Right lobe of liver (tissue), 4 donors: ENCODE data around the gene HES2.

Experiments used
- POLR2A ChIP-seq: fragments of 450-650 bp; IDR thresholded peaks from one replicate; pipeline ENCODE4 v1.6.1; 2017; ENCODE audit warnings: antibody characterized with exemption, mild to moderate bottlenecking
- TF ChIP-seq, protein P1 (sequence below), 4 donors: fragments of 200-600 bp in 3 of 4; fragments of 450-650 bp in 1 of 4; IDR thresholded peaks; one replicate each; pipeline versions ENCODE4 v1.5.1 to v1.8.0; 2016 to 2022; ENCODE audit warnings: antibody characterized with exemption in 4 of 4, mild to moderate bottlenecking in 2 of 4
- donor health status: DM: no; HTN: no; CAD: no.
- donor health status: DM: no; HTN: no; CAD: no.
- donor health status: DM: no; HTN: yes; CAD: no.

DNA sequence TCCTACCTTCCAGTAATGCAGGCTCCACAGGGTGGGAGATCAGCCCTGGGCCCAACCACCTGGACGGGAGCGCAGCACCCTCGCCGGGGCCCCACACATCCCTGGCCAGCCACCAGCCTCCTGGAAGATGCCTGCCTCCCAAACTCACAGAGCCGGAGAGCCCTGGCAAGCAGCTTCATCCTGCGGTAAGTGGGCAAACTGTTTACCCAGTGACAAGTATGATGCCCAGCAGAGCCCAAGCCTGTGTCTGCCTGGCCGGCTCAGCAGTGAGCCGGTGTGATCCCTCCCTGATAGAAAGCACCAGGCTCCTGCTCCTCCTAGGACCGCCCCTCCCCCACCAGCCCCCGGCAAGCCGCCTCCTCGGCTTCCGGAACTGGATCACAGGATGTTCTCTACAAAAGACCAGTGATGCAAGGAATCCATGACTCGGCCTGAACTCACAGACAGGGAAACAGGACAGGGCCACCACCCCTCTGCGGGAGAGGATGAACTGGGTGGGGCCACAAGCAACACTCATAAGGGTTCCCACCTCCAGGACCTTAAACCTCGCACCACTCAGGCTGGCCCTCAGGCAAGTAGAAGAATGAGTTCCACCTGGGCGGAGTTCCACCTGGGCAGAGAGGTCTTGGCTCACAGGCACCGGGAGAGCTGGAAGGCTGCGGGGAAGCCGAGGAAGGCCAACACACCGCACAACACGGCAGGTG is 34.1 kb downstream of the HES2 start:
- TF ChIP-seq, protein P1, sequence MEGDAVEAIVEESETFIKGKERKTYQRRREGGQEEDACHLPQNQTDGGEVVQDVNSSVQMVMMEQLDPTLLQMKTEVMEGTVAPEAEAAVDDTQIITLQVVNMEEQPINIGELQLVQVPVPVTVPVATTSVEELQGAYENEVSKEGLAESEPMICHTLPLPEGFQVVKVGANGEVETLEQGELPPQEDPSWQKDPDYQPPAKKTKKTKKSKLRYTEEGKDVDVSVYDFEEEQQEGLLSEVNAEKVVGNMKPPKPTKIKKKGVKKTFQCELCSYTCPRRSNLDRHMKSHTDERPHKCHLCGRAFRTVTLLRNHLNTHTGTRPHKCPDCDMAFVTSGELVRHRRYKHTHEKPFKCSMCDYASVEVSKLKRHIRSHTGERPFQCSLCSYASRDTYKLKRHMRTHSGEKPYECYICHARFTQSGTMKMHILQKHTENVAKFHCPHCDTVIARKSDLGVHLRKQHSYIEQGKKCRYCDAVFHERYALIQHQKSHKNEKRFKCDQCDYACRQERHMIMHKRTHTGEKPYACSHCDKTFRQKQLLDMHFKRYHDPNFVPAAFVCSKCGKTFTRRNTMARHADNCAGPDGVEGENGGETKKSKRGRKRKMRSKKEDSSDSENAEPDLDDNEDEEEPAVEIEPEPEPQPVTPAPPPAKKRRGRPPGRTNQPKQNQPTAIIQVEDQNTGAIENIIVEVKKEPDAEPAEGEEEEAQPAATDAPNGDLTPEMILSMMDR (IDR thresholded peaks at IDR 0.05), result no peak
- no peak for TF ChIP-seq POLR2A
